SK-N-MC (cell line): Measurements from ENCODE around the gene PTPN14.

Experiments used
- DNase-seq: peaks from one replicate; pipeline ENCODE4 v3.0.0-alpha.2; 2011; ENCODE audit warnings: low read depth, low spot score
- H3K27ac ChIP-seq: fragments of 200-600 bp; sonication (generic); 2 replicates; pipeline ENCODE4 v1.5.1; 2016; ENCODE audit warnings: mixed run types
- H3K36me3 ChIP-seq: fragments of 200-600 bp; sonication (generic); 2 replicates; pipeline ENCODE4 v1.6.1; 2017; ENCODE audit warnings: antibody characterized with exemption, low read length, mixed read lengths; ENCODE audit not compliant: insufficient read depth
- H3K4me3 ChIP-seq: fragments of 200-600 bp; sonication (generic); 2 replicates; pipeline ENCODE4 v1.5.1; 2016
- H3K9ac ChIP-seq: fragments of 200-600 bp; sonication (generic); 2 replicates; pipeline ENCODE4 v1.8.0; 2017; ENCODE audit warnings: mixed run types, mixed read lengths; ENCODE audit not compliant: insufficient read length
- H3K9me3 ChIP-seq: fragments of 200-600 bp; sonication (generic); 2 replicates; pipeline ENCODE4 v1.6.1; 2017; ENCODE audit warnings: low read depth, mild to moderate bottlenecking, antibody characterized with exemption, low read length, moderate library complexity, mixed read lengths
- EZH2 ChIP-seq: fragments of 200-600 bp; sonication (generic); IDR thresholded peaks from one replicate; pipeline ENCODE4 v1.6.1; 2017; ENCODE audit warnings: antibody characterized with exemption
- FOXP2 ChIP-seq: optimal IDR thresholded peaks from 2 replicates; pipeline ENCODE3; 2011; ENCODE audit warnings: mild to moderate bottlenecking, moderate library complexity; ENCODE audit not compliant: insufficient read depth; ENCODE audit errors: extremely low read length, control extremely low read depth
- POLR2AphosphoS5 ChIP-seq: IDR thresholded peaks from 2 replicates; pipeline ENCODE4 v1.6.1; 2012; ENCODE audit warnings: mild to moderate bottlenecking, low read depth, low read length, borderline replicate concordance

PTPN14 gene

DNA sequence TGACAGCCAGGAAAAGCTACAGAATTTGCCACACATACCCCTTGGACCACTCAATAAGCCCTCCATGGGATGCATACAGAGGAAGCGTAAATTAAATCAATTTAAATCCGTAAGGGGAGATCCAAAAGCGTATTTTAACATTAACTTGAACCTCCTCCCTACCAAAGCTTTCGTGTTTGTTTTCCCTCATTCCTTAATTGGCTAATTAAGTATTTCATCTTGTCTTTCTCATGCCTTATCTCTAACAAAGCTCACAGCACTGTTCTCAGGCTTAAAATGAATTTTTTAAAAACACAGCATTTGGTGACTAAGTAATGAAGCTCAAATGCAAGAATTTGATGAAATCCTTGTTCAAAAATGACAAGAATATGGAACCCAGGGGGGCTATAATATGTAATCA is 3.1 kb downstream of the PTPN14 start:
- Histone ChIP-seq H3K4me3 (no peak overlapping the region), H3K9me3 (no peaks in the 10 kb centered on the region), H3K27ac (no peak overlapping the region), H3K9ac (no peak overlapping the region), H3K36me3 (no peaks in the 10 kb centered on the region)
- DNase-seq: no peak
- TF ChIP-seq EZH2 (no peak), POLR2AphosphoS5 (no peak), FOXP2 (no peak)

DNA sequence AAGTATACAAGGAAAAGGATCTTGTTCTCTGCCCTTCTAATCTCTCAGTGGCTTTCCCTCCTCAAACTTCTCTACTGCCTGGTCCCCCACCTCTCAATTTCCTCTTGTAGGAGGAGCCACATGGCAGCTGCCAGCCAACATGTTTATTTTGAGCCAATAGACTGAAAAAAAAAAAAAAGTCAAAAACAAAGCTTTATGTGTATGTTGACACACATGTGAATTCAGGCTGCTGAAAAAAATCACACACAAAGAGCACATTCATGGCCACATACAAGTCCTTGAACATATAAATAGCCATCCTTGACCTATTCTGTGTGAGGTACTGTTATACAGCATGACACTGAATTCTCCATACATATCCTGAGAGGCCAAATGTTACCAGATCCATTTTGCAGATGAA is 3.7 kb downstream of the PTPN14 start:
- Histone ChIP-seq H3K9ac (no peak overlapping the region), H3K36me3 (no peaks in the 10 kb centered on the region), H3K4me3 (no peak overlapping the region), H3K27ac (no peak overlapping the region), H3K9me3 (no peaks in the 10 kb centered on the region)
- no peak for TF ChIP-seq EZH2
- TF ChIP-seq POLR2AphosphoS5: no peak
- TF ChIP-seq FOXP2: no peak
- no peak for DNase-seq

DNA sequence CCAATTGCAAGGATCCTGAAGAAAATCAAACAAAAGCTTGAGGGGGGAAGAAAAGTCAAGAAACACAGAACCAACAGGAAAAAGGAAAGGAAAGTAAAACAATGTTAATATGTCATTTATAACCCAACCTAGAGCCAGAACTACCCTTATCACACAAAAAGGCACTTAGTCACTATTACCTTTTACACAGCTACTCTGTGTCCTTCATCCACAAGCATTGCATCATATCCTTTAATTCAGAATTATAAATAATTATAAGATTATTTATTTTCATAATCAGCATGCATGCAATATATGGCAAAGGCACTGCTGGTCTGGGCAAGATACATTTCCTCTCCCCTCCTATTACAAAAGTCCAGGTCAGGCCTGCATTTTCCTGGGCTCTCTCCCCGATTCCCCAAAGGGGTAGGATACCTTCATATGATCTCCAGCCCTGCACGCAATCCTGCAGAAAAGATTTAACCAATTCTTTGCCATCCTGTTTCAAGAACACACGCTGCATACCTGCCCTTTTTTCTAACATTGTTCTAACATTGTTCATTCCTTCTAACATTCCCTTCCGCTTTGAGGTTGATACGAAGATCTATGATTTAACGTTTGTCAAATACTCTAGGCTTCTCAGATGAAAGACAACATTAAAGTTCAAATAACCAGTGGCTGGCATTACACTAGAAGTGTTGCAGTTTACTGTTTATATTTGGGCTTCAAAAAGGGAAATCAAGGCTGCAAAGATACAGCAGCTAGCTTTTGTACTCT is 4.3 kb downstream of the PTPN14 start:
- Histone ChIP-seq H3K36me3 (no peaks in the 10 kb centered on the region), H3K9me3 (no peaks in the 10 kb centered on the region), H3K4me3 (no peak overlapping the region), H3K27ac (no peak overlapping the region), H3K9ac (no peak overlapping the region)
- DNase-seq: no peak
- TF ChIP-seq EZH2: no peak
- no peak for TF ChIP-seq POLR2AphosphoS5
- TF ChIP-seq FOXP2: no peak

DNA sequence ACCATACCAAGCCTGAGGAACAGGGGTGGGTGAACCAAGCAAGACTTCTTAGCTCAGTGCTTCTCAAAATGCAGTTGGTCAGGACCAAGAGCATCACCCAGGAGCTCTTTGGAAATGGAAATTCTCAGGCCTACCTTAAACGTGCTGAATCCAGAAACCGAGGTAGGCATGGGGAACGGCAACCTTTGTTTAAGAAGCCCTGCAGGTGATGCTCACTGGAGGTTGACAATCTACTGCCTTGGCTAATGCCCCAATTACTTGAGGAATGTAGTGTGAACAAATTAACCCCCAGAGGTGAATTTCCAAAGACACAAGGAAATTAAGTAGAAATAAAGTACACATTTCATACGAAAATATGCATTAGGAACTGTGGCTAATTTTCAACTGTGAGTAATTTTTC is 5.3 kb downstream of the PTPN14 start:
- Histone ChIP-seq H3K4me3 (no peak overlapping the region), H3K36me3 (no peaks in the 10 kb centered on the region), H3K9me3 (no peaks in the 10 kb centered on the region), H3K27ac (no peak overlapping the region), H3K9ac (no peak overlapping the region)
- DNase-seq: no peak
- TF ChIP-seq POLR2AphosphoS5: no peak
- TF ChIP-seq FOXP2: no peak
- TF ChIP-seq EZH2: no peak

DNA sequence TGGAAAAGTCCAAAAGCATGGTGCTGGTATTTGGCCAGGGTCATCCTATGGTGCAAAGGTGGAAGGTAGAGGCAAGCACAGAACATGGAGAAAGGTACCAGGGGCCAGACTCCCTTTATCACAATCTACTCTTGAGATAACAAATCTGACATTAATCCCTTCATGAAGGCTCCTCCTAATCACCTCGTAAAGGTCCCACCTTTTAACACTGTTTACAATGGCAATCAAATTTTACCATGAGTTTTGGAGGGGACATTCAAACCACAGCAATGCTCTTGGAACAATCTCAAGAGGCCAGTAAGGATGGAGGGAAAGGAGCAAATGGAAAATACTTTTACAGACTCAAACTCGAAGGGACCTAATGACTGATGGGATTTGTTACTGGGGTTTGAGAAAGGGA is 6.1 kb downstream of the PTPN14 start:
- Histone ChIP-seq H3K27ac (no peak overlapping the region), H3K4me3 (no peak overlapping the region), H3K9ac (no peak overlapping the region), H3K9me3 (no peaks in the 10 kb centered on the region), H3K36me3 (no peaks in the 10 kb centered on the region)
- no peak for DNase-seq
- TF ChIP-seq POLR2AphosphoS5: no peak
- TF ChIP-seq FOXP2: no peak
- no peak for TF ChIP-seq EZH2

DNA sequence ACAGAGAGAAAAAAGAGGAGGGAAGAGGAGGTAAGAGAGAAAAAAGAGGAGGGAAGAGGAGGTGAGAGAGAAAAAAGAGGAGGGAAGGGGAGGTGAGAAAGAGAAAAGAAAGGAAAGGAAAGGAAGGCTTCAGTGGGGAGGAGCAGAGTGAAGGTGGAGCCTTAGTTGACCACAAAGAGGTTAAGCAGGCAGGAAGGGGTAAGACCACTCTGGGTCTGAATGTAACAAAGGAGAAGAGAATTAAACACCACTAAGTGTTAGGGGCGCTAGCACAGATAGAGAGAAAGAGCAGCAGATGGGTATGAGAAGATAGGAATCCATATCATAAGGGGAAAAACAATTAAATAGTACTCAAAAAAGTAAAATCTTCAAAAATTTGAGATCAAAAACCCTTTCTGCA is 6.6 kb downstream of the PTPN14 start:
- TF ChIP-seq FOXP2: no peak
- TF ChIP-seq EZH2: no peak
- TF ChIP-seq POLR2AphosphoS5: no peak
- H3K9ac ChIP-seq: no peak overlapping the region
- H3K9me3 ChIP-seq: no peaks in the 10 kb centered on the region
- H3K36me3 ChIP-seq: no peaks in the 10 kb centered on the region
- no peak for DNase-seq
- H3K4me3 ChIP-seq: no peak overlapping the region
- H3K27ac ChIP-seq: no peak overlapping the region

DNA sequence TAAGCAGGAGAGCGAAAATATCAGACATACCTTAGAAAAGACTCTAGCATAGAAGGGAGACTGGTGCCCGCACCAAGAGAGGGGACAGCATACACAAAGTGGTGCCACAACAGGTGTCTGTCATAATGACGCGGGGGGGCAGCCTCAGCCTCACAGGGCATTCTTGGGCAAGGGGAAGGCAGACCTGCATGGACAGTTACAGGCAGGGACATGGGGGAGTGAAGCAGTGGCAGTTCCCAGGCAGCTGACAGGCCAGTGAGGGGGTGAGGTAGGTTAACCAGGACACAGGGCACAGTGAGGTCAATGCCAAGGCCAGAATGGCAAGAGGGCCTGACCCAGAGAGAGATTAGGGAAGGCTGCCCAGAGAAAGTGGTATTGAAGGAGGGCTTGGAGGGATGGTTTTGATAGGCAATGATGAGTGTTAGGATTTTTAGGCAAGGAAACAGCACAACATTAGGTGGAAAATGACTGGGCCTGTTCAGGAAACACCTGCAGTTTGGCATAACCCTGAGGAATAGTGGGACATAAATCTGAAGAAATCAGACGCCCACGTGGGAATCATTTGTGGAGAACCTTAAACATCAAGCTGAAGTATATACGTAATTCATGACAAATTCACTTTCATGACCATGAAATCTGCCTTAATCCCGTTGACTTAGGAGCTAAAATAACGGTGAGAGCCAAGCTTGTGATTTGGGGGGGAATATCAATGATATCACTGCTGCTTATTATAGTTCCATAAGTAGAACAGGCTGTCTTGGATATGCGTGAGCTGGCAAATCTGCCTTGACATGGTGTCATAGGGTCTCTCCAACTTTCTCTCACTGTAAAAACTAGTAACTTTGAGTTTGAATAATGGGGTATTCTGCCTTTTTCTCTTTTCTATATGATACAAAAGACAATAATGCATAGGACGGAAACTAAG is 8.9 kb downstream of the PTPN14 start:
- no peaks in the 10 kb centered on the region for H3K9me3 ChIP-seq
- H3K27ac ChIP-seq: no peak overlapping the region
- H3K9ac ChIP-seq: no peak overlapping the region
- TF ChIP-seq EZH2 (no peak), FOXP2 (no peak), POLR2AphosphoS5 (no peak)
- no peak overlapping the region for H3K4me3 ChIP-seq
- no peak for DNase-seq
- no peaks in the 10 kb centered on the region for H3K36me3 ChIP-seq

DNA sequence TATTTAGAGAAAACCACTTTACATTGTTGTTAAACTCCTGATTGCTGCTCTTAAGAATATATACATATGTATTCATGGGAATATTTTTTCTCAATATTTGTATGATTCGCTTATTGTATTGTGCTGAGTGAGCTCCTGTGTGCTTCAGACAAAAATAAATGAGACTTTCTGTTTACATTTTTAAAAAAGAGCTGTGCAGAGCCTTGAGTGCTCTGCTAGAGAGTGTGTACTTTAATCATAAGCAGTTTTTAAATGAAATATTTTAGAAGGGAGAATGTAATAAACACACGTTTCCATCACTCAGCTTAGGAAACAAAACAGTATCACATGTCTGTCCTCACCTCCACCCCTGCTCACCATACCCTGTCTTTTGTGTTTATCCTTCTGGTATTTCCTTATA is 9.7 kb downstream of the PTPN14 start:
- no peak for DNase-seq
- H3K4me3 ChIP-seq: no peak overlapping the region
- H3K9me3 ChIP-seq: no peaks in the 10 kb centered on the region
- no peak overlapping the region for H3K9ac ChIP-seq
- no peaks in the 10 kb centered on the region for H3K36me3 ChIP-seq
- no peak overlapping the region for H3K27ac ChIP-seq
- no peak for TF ChIP-seq EZH2
- TF ChIP-seq FOXP2: no peak
- TF ChIP-seq POLR2AphosphoS5: no peak
